Retina (tissue), 1 donor: ENCODE measurements around the gene KRT81.
"Not testable (repeated sequence)": the region's sequence is repeated elsewhere in the genome, so short reads cannot be mapped to it uniquely, and the experiment has no call there.

Experiments used
- DNase-seq: peaks from one replicate; pipeline ENCODE4 v3.0.0-alpha.2; 2016

The KRT81 gene

GRCh38 chr12:52317468-52318052 is 26.2 kb upstream of the KRT81 start:
- DNase-seq = no peak

- DNase-seq = no peak
These were observed 25.4 kb upstream of the KRT81 start for GRCh38 chr12:52316701-52317100.

GRCh38 chr12:52316290-52316689 is 25.0 kb upstream of the KRT81 start:
- no peak for DNase-seq

GRCh38 chr12:52315721-52316120 is 24.4 kb upstream of the KRT81 start:
- not testable (repeated sequence) for DNase-seq

GRCh38 chr12:52314511-52314910 is 23.2 kb upstream of the KRT81 start:
- DNase-seq = no peak

- DNase-seq = no peak
These were observed 22.6 kb upstream of the KRT81 start for GRCh38 chr12:52313926-52314325.

- DNase-seq = no peak
These were observed 22.1 kb upstream of the KRT81 start for GRCh38 chr12:52313461-52313860.

- DNase-seq = no peak
These were observed 20.8 kb upstream of the KRT81 start for GRCh38 chr12:52312086-52312485.

- no peak for DNase-seq
These were observed 19.9 kb upstream of the KRT81 start for GRCh38 chr12:52311285-52311648.

- DNase-seq = peak; percentile 0
These were observed 19.4 kb upstream of the KRT81 start for GRCh38 chr12:52310622-52311284.

GRCh38 chr12:52308806-52309425 is 17.6 kb upstream of the KRT81 start:
- DNase-seq = no peak

- peak; percentile 95 for DNase-seq
These were observed 16.8 kb upstream of the KRT81 start for GRCh38 chr12:52307836-52308805.

GRCh38 chr12:52306731-52307130 is 15.4 kb upstream of the KRT81 start:
- DNase-seq = no peak

- no peak for DNase-seq
These were observed 14.8 kb upstream of the KRT81 start for GRCh38 chr12:52305921-52306705.

- not testable (repeated sequence) for DNase-seq
These were observed 13.6 kb upstream of the KRT81 start for GRCh38 chr12:52304941-52305411.

GRCh38 chr12:52302242-52302914 is 11.0 kb upstream of the KRT81 start:
- DNase-seq = not testable (repeated sequence)

- not testable (repeated sequence) for DNase-seq
These were observed 10.4 kb upstream of the KRT81 start for GRCh38 chr12:52301721-52302120.

GRCh38 chr12:52300796-52301691 is 9.7 kb upstream of the KRT81 start:
- no peak for DNase-seq

- no peak for DNase-seq
These were observed 7.4 kb upstream of the KRT81 start for GRCh38 chr12:52298677-52299190.

GRCh38 chr12:52296572-52297215 is 5.4 kb upstream of the KRT81 start:
- no peak for DNase-seq
